Fibroblast of skin of left biceps (primary cell): ENCODE measurements around the gene LRPPRC.

Source experiments
- DNase-seq, 2 experiments: peaks; one replicate each; pipeline ENCODE4 v3.0.0-alpha.2; 2013; ENCODE audit warnings: low read depth in 2 of 2

The LRPPRC gene

DNA sequence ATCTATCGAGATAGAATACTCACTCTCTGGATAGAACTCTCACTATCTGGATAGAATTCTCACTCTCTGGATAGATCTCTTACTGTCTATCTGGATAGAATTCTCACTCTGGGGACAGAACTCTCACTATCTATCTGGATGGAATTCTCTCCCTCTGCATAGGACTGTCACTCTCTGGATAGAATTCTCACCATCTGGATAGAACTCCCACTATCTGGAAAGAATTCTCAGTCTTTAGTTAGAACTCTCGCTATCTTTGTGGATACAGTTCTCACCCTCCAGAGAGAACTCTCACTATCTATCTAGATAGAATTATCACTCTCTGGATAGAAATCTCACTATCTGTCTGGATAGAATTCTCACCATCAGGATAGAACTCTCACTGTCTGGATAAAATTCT lies 140.5 kb downstream of the LRPPRC start:
- DNase-seq = no peak

- no peak for DNase-seq
These were observed 141.1 kb downstream of the LRPPRC start for GRCh38 chr2:43854671-43855070.

DNA sequence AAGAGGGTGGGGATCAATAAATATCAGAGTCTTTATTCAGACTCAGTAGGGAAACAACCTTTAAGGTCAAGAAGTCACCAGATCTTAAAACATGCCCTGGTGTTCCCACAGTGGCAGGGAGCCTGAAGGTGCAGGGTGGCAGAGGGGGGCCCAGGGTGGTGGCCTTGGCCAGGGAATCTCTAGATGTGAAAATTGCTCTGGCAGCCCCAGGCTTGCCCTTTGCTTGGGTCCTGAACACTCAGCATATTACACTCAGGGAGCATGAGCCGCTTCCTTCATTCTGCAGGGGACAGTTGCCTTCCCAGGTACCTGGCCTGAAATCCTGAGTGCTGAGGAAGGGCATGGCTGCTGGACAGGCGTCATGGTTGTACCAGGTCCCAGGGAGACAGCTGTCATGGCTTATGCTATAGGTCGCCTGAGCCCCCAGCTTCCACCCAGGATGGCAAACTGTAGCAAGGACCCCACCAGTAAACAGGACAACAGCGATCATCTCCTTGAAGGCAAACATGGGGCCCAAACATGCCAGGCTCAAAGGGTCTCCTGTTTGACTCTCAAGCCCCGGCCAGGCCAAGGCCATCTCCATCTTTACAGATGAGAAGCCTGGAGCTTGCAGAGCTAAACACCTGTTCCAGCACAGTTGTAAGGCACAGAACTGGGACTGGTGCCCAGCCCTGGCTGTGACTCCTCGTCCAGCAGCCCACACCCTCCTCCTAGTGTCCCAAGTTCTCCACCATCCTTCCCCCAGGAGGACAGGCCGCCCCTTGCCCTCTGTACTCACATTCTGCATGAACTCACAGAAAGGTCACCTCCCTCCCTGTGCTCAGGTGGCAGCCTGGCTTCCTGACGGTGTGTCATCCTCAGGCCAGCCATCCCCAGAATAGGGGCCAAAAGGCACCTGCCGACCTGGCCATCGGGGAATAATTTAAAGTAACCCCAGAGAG lies 142.4 kb downstream of the LRPPRC start:
- no peak for DNase-seq

DNA sequence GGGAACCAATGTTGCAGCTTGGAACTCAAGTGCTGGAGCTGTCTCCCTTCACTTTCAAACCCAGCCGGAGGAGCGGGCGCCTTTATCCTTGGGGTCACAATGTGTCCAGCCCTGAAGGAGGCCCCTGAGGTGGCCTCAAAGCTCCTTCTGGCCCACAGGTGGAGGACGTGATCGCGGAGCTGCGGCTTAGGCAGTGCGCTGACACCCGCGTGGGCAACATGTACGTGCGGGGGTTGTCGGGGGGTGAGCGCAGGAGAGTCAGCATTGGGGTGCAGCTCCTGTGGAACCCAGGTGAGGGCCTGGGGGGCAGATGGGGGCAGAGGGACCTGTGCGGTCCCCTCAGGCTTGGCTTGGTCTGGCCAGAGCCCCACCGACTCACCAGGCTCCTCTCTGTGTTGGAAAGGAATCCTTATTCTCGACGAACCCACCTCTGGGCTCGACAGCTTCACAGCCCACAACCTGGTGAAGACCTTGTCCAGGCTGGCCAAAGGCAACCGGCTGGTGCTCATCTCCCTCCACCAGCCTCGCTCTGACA lies 143.5 kb downstream of the LRPPRC start:
- no peak for DNase-seq

GRCh38 chr2:43851011-43851980 lies 144.5 kb downstream of the LRPPRC start:
- no peak for DNase-seq

DNA sequence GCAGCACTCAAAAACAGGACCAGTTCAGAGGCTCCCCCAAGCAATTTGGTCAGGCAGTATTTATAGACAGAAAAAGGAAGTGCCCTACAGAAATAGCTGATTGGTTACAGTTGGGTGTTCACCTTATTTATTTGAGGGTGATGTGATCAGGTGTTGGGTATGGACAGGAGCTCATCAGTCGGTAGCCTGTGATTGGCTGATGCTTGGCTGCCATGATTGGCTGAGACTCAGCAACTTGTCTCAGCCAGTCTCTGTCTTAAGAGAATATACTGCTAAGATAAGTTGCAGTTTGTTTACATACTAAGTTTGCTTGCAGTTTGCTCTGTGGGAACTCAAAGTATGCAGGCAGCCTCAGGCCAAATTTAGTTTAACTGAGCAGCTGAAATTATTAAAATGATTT lies 147.6 kb downstream of the LRPPRC start:
- no peak for DNase-seq

GRCh38 chr2:43846140-43846793 lies 149.5 kb downstream of the LRPPRC start:
- DNase-seq = no peak

DNA sequence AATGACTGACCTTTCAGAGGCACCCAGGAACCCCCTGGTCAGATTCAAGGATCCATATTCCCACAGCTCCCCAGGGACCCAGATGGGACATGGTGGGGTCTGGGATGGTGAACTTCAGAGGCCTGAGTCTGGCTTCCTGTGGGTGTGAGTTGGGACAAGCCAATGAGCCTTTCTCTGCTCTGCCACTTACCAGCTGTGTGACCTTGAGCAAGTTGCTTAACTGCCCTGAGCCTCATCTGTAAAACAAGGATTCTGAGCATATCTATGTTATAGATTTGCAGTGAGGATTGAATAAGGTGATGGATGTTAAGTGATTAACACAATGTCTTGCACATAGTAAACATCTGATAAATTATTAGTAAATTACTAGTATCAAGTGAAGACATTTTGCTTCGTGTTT lies 150.6 kb downstream of the LRPPRC start:
- DNase-seq = no peak

DNA sequence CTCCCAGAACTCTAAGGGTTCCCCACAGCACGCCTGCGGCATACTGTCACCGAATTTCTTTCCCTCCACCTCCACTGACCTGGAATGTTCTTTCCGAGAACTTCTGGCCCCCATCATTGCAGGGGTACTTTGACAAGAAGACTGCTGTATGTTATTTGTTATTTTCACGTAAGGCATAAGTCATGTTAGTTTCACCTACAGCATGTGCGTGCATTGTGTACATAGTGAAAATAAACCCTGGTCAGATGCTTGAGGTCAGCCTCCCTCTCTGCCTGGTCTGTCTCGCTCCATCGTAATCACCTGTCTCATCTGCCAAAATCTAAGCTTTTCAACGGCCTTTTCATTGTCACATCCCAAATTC lies 152.9 kb downstream of the LRPPRC start:
- no peak for DNase-seq

DNA sequence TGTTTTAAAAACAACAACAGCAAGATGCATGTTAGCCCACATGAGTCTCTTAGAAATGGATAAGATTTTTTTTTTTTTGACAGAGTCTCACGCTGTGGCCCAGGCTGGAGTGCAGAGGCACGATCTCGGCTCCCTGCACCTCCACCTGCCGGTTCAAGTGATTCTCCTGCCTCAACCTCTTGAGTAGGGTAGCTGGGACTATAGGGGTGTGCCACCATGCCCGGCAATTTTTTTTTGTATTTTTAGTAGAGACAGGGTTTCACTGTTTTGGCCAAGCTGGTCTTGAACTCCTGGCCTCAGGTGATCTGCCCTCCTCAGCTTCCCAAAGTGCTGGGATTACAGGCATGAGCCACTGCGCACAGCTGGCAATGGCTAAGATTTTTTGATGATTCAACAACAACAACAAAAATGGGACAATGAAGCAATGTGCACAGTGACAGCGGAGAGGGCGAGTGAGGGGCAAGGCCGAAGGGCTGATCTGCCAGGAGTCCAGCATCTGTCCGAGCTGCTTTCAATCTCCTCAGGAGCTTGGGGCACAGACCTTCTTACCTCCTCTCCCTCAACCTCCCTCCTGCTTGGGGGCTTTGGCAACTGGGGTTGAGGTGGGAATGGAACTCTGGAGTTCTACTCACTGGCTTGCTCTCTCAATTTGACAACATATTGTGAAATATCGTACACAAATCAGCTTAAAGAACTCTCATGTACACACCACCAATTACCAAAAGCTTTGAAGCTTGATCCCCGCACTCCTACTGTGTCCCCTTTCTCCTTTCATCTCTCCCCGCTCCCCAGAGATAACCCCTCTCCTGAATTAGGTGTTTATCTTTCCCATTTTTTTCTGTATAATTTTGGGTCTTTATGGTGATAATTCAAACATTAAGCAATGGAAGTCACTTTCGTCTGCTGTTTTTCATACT lies 153.6 kb downstream of the LRPPRC start:
- DNase-seq = no peak

DNA sequence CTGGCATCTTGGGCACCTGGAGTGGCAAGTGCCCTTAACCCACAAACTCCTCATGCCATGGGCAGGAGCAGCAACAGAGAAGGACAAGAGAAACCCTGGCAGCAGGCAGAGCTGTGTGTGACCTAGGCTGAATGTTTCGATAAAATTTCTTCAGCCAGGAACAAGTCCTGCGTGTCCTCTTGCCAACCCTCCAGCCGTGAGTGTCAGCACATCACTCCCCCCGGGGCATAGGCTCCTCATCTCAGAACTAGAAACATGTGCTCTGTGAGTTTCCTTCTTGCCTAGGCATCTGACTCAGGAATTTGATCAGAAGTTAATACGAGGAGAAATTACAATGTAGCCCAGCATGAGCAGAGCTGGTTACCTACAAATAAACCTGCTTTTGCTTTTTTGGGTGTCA lies 154.8 kb downstream of the LRPPRC start:
- no peak for DNase-seq

GRCh38 chr2:43839776-43840564 lies 155.8 kb downstream of the LRPPRC start:
- DNase-seq = no peak

- no peak for DNase-seq
These were observed 157.1 kb downstream of the LRPPRC start, which contains the start of the genes ABCG5 and ABCG8 for GRCh38 chr2:43838560-43839267. ABCG5 (minus strand) TSS chr2:43838839; CDS start chr2:43838679, 160 bp downstream. ABCG8 (plus strand) TSS chr2:43838971; CDS start chr2:43839054, 83 bp downstream.

DNA sequence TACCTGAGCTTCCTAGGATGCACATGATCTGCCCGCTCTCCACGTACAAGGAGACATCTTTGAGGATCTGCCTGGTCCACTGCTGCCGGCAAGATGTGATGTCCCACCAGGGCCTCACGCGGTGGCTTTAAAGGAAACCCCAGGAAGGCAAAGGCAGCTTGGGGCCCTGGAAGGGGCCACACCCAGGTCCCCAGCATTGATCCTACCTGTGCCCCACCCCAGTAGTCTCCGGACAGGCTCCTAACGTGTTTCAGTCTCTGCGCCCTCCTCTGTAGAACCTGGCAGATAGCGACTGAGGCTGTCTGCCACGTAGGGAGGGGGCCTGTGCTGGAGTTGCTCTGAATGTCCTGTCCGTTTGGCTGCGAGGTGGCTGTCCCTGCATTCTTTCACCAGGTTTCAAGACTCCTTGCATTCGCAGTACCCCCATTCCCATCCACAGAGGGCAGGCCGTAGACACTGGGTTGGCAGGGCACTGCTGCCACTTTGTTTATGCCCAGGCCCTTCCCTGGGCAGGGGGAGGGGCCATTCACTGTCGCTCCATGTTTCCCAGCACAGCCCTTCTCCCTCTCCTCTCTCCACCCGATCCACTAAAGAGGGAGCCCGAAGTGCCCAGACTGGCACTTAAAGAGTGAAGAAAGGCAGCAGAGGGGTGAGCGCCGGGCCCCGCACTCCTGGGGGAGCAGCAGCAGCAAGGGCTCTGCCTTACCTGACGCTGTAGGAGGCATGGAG lies 157.8 kb downstream of the LRPPRC start:
- no peak for DNase-seq

GRCh38 chr2:43837033-43837432 lies 158.8 kb downstream of the LRPPRC start:
- no peak for DNase-seq
